GM18502 (cell line): ENCODE data around the gene CLASP2.
"Not testable (repeated sequence)": the region's sequence is repeated elsewhere in the genome, so short reads cannot be mapped to it uniquely, and the experiment has no call there.

Source experiments
- ATAC-seq: cut with Tn5 transposase; IDR thresholded peaks from one replicate; pipeline ENCODE4 v1.9.1; 2021; ENCODE audit warnings: mild to moderate bottlenecking; ENCODE audit not compliant: unreplicated experiment, poor library complexity

The CLASP2 gene

DNA sequence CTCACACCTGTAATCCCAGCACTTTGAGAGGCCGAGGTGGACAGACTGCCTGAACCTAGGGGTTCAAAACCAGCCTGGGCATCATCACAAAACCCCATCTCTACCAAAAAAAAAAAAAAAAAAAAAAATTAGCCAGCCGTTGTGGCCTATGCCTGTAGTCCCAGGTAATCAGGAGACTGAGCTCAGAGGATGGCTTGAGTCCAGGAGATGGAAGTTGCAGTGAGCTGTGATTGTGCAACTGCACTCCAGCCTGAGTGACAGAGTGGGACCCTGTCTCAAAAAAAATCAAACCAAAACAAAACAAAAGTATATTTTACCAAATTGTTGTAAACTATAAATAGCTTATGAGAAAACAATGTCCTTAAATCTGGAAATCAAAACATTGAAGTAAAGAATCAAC lies 243.2 kb downstream of the CLASP2 start:
- ATAC-seq, result no peak

DNA sequence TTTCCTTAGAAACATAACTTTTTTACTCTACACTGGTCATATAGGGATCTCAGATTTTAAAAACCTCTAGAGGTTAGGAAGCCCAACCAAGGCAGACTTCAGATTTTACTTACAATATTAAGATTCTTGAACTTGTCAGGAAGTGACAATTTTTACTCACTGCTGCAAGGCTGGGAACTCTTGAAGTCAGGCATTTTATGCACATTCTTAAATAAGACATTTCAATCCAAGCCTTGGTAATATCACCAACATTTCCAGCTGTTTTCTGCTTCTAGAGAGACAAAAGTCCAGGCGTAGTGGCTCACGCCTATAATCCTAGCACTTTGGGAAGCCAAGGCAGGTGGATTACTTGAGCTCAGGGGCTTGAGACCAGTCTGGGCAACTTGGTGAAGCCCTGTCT lies 244.2 kb downstream of the CLASP2 start:
- ATAC-seq, result no peak

- ATAC-seq, result no peak
These were observed 250.3 kb downstream of the CLASP2 start for GRCh38 chr3:33467786-33468185.

DNA sequence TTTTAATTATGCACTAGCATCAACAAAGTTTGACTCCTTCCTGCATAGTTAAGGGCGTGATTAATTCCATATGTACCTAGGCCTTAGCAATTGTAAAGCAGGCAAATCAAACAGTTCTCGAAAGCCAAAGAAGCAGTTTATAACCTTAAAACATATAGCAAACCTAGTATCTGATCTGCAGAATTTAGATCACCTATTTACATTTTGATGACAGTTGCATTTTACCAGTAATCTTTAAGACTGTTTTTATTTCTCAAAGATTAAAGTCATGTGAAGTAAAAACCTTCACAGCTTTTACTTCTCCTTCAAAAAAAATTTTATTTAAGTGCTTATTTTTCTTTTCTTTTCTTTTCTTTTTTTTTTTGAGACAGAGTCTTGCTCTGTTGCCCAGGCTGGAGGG lies 257.0 kb downstream of the CLASP2 start:
- ATAC-seq, result no peak

- not testable (repeated sequence) for ATAC-seq
These were observed 258.5 kb downstream of the CLASP2 start for GRCh38 chr3:33459577-33459976.

- no peak for ATAC-seq
These were observed 259.6 kb downstream of the CLASP2 start for GRCh38 chr3:33458446-33458845.

DNA sequence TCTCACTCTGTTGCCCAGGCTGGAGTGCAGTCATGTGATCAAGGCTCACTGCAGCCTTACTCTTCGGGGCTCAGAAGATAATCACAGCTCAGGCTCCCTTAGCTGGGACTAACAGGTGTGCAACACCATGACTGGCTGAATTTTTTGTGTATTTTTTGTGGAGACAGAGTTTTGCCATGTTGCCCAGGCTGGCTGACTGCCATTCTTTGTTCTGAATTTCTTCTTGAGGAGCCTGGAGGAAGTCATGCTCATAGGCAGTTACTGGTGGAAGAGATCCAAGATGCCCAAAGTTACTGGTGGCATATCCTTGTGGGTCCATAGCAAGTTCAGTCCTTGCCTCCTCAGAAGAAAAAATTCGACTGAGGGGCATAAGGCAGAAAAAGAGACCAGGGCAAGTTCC lies 261.3 kb downstream of the CLASP2 start:
- ATAC-seq, result no peak

DNA sequence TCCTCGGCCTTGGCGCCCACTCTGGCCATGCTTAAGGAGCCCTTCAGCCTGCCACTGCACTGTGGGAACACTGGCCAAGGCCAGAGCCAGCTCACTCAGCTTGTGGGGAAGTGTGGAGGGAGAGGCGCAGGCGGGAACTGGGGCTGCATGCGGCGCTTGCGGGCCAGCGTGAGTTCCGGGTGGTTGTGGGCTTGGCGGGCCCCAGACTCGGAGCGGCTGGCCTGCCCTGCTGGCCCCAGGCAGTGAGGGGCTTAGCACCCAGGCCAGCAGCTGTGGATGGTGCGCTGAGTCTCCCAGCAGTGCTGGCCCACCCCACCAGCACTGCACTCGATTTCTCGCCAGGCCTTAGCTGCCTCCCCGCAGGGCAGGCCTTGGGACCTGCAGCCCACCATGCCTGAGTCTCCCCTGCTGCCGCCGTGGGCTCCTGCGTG lies 264.7 kb downstream of the CLASP2 start:
- ATAC-seq, result no peak

DNA sequence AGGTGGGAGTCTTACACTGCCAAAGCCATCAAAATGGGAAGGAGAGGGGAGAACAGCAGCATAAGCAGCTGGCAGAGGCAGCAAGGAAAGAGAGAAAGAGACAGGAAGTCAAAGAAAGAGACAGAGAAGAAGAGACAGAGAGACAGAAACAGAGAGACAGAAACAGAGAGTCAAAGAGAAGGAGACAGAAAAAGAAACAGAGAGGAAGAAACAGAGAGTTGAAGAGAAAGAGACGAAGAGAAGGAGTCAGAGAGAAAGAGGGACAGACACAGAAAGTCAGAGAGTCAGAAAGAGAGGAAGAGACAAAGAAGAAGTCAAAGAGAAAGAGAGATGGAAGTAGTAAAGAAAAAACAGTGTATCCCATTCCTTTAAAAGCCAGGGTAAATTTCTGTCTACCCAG lies 266.1 kb downstream of the CLASP2 start:
- ATAC-seq, result not testable (repeated sequence)

DNA sequence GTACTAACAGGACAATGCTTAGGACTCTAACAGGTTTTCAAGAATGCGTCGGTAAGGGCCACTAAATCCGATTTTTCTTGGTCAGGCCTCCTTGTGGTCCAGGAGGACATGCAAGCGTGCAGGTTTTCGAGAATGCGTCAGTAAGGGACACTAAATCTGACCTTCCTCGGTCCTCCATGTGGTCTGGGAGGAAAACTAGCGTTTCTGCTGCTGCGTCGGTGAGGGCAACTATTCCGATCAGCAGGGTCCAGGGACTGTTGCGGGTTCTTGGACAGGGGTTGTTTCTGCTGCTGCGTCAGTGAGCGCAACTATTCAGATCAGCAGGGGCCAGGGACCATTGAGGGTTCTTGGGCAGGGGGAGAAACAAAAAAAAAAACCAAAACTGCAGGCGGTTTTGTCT lies 270.1 kb downstream of the CLASP2 start:
- ATAC-seq, result no peak

GRCh38 chr3:33447256-33447625 lies 270.8 kb downstream of the CLASP2 start:
- ATAC-seq, result not testable (repeated sequence)
